Body of pancreas (tissue), 4 donors: ENCODE data around the gene EXOC3L2. TPM values are rescaled to one million over a fixed set of nuclear protein-coding genes. Genes with fewer than 3 reads are reported as not detected.

Experiments
- ATAC-seq: fragments of 150-250 bp; one replicate; pipeline ENCODE4 v1.9.1; 2016
- DNase-seq, 4 donors: peaks; one replicate each; pipeline ENCODE4 v3.0.0-alpha.2; 2019
- H3K27ac ChIP-seq, 4 donors: fragments of 200-600 bp; sonication (generic); 1 replicate in 3 of 4; 2 replicates in 1 of 4; pipeline versions ENCODE4 v1.5.1 to v1.6.1; 2016 to 2019; ENCODE audit warnings: mild to moderate bottlenecking in 1 of 4, mixed read lengths in 1 of 4, moderate library complexity in 1 of 4
- H3K27me3 ChIP-seq, 2 donors: fragments of 200-600 bp; sonication (generic); one replicate each; pipeline ENCODE4 v1.6.0; 2016; ENCODE audit warnings: mild to moderate bottlenecking in 1 of 2
- H3K36me3 ChIP-seq, 2 donors: fragments of 200-600 bp; sonication (generic); replicated peaks in 1 of 2; 2 replicates each; pipeline ENCODE4 v1.5.1; 2016; ENCODE audit warnings: low read depth in 2 of 2; ENCODE audit not compliant: insufficient read depth in 1 of 2
- H3K4me1 ChIP-seq: fragments of 200-600 bp; sonication (generic); one replicate; pipeline ENCODE4 v1.6.0; 2016
- H3K4me3 ChIP-seq, 2 donors: fragments of 200-600 bp; sonication (generic); 1 replicate in 1 of 2; 2 replicates in 1 of 2; pipeline ENCODE4 v1.5.1; 2016 to 2019
- H3K9me3 ChIP-seq, 3 donors: fragments of 200-600 bp; sonication (generic); 1 replicate in 2 of 3; 2 replicates in 1 of 3; pipeline ENCODE4 v1.5.1; 2016
- CTCF ChIP-seq, 7 experiments: fragments of 450-650 bp in 4 of 7; fragments of 200-600 bp in 3 of 7; sonication (generic) in 3 of 7; IDR thresholded peaks; one replicate each; pipeline ENCODE4 v1.5.1; 2016 to 2019; ENCODE audit warnings: antibody characterized with exemption in 7 of 7
- POLR2A ChIP-seq, 3 donors: fragments of 450-650 bp; IDR thresholded peaks; one replicate each; pipeline ENCODE4 v1.6.1; 2016; ENCODE audit warnings: antibody characterized with exemption in 3 of 3, mild to moderate bottlenecking in 2 of 3
- WGBS, 2 donors: methylation state at CpG; one replicate each; pipeline ENCODE4 v1.1.5; 2017; 5-methylcytosine and 5-hydroxymethylcytosine counted together
- intact Hi-C: fragments of 100-400 bp; cut with DNase I; formaldehyde crosslinking; loops from one replicate; pipeline ENCODE4 v1.15.1; 2023
- total RNA-seq, 2 donors: library from RNA; depleted of rRNA; stranded (reverse); fragments of >200 nt; gene quantifications; one replicate each; pipeline ENCODE4 v1.1.0, GENCODE V29; 2016

The EXOC3L2 gene
- total RNA-seq, 2 donors from 2014 or later: 4.2 to 6.9 TPM

- no peak overlapping the region for H3K4me3 ChIP-seq
- no peaks in the 10 kb centered on the region for H3K4me1 ChIP-seq
- H3K36me3 ChIP-seq: no peaks in the 10 kb centered on the region
- intact Hi-C loops: no loop called here
- no peak for DNase-seq
- ATAC-seq: no peak
- TF ChIP-seq POLR2A (IDR thresholded peaks at IDR 0.05) (no peak), CTCF (IDR thresholded peaks at IDR 0.05) (no peak)
- H3K27me3 ChIP-seq: no peaks in the 10 kb centered on the region
- WGBS, 2 donors: 83 to 100% methylated on average over 5 to 6 of the region's 11 CpGs
- H3K27ac ChIP-seq: no peak overlapping the region
- no peaks in the 10 kb centered on the region for H3K9me3 ChIP-seq
Observed at GRCh38 chr19:45263013-45263412, 17.8 kb upstream of the EXOC3L2 start.

- ATAC-seq (no peak), DNase-seq (no peak)
- Histone ChIP-seq H3K27me3 (no peaks in the 10 kb centered on the region), H3K36me3 (no peaks in the 10 kb centered on the region), H3K4me1 (no peaks in the 10 kb centered on the region), H3K9me3 (no peaks in the 10 kb centered on the region), H3K4me3 (no peak overlapping the region), H3K27ac (no peak overlapping the region)
- intact Hi-C loops: no loop called here
- 92 to 100% methylated on average over 4 to 6 of the region's 6 CpGs for WGBS, 2 donors
- TF ChIP-seq POLR2A (IDR thresholded peaks at IDR 0.05) (no peak), CTCF (IDR thresholded peaks at IDR 0.05) (no peak)
Observed at GRCh38 chr19:45262570-45262969, 17.4 kb upstream of the EXOC3L2 start.

GRCh38 chr19:45258862-45259261 is 13.7 kb upstream of the EXOC3L2 start:
- ATAC-seq (no peak), DNase-seq (no peak)
- Histone ChIP-seq H3K4me1 (peaks cover 6% of the 10 kb centered on the region), H3K27ac (no peak overlapping the region), H3K27me3 (no peaks in the 10 kb centered on the region), H3K36me3 (no peaks in the 10 kb centered on the region), H3K4me3 (no peak overlapping the region), H3K9me3 (no peaks in the 10 kb centered on the region)
- intact Hi-C loops: no loop called here
- TF ChIP-seq POLR2A (IDR thresholded peaks at IDR 0.05): no peak
- no peak for TF ChIP-seq CTCF (IDR thresholded peaks at IDR 0.05)
- WGBS, 2 donors: 91 to 93% methylated on average over 8 to 19 of the region's 19 CpGs

- no peaks in the 10 kb centered on the region for H3K9me3 ChIP-seq
- DNase-seq: no peak
- H3K27ac ChIP-seq: no peak overlapping the region
- H3K36me3 ChIP-seq: no peaks in the 10 kb centered on the region
- TF ChIP-seq CTCF (IDR thresholded peaks at IDR 0.05) (no peak), POLR2A (IDR thresholded peaks at IDR 0.05) (no peak)
- H3K4me1 ChIP-seq: peaks cover 27% of the 10 kb centered on the region
- no peak overlapping the region for H3K4me3 ChIP-seq
- ATAC-seq: no peak
- WGBS, 2 donors: 98% methylated on average over 4 of the region's 4 CpGs
- no peaks in the 10 kb centered on the region for H3K27me3 ChIP-seq
- intact Hi-C loops: no loop called here
Observed at GRCh38 chr19:45256836-45257235, 11.6 kb upstream of the EXOC3L2 start.

- no peak overlapping the region for H3K4me3 ChIP-seq
- ATAC-seq (no peak), DNase-seq (no peak)
- peaks cover 30% of the 10 kb centered on the region for H3K4me1 ChIP-seq
- 85 to 88% methylated on average over 7 to 9 of the region's 9 CpGs for WGBS, 2 donors
- TF ChIP-seq POLR2A (IDR thresholded peaks at IDR 0.05): no peak
- TF ChIP-seq CTCF (IDR thresholded peaks at IDR 0.05): no peak
- H3K27me3 ChIP-seq: no peaks in the 10 kb centered on the region
- intact Hi-C loops: no loop called here
- no peaks in the 10 kb centered on the region for H3K36me3 ChIP-seq
- no peak overlapping the region for H3K27ac ChIP-seq
- H3K9me3 ChIP-seq: no peaks in the 10 kb centered on the region
Observed at GRCh38 chr19:45255611-45256157, 10.5 kb upstream of the EXOC3L2 start.
